ENCODE data around the gene ITSN1. TPM values are rescaled to one million over a fixed set of nuclear protein-coding genes. Genes with fewer than 3 reads are reported as not detected.

ITSN1 gene
- total and polyA plus RNA-seq, 3 donors from 2014 or later, result 20.0 to 56.6 (median 48.4) TPM

- peaks cover 7% of the 10 kb centered on the region for H3K4me1 ChIP-seq
- 92% methylated on average over 4 of the region's 4 CpGs for WGBS, 2 donors
- no peak overlapping the region for H3K27ac ChIP-seq
- TF ChIP-seq POLR2A (IDR thresholded peaks at IDR 0.05) (no peak), CTCF (IDR thresholded peaks at IDR 0.05) (no peak)
- no peak for DNase-seq
- no peaks in the 10 kb centered on the region for H3K9me3 ChIP-seq
- H3K27me3 ChIP-seq, result no peaks in the 10 kb centered on the region
- no peaks in the 10 kb centered on the region for H3K36me3 ChIP-seq (ENCODE audit: low read depth, missing control alignments)
- intact Hi-C loops (cut with DNase I; ENCODE audit: low total_unique reads), result no loop called here
- H3K4me3 ChIP-seq, result no peak overlapping the region
Measured at GRCh38 chr21:33645730-33646129, 3.4 kb downstream of the ITSN1 start.

GRCh38 chr21:33647587-33647986, 5.3 kb downstream of the ITSN1 start:
- no peak for DNase-seq
- TF ChIP-seq CTCF (IDR thresholded peaks at IDR 0.05) (no peak), POLR2A (IDR thresholded peaks at IDR 0.05) (no peak)
- Histone ChIP-seq H3K4me1 (peaks cover 7% of the 10 kb centered on the region), H3K9me3 (no peaks in the 10 kb centered on the region), H3K36me3 (ENCODE audit: low read depth, missing control alignments) (no peaks in the 10 kb centered on the region), H3K27ac (no peak overlapping the region), H3K27me3 (no peaks in the 10 kb centered on the region), H3K4me3 (no peak overlapping the region)
- 85 to 89% methylated on average over 3 of the region's 3 CpGs for WGBS, 2 donors
- intact Hi-C loops (cut with DNase I; ENCODE audit: low total_unique reads), result no loop called here

- H3K4me1 ChIP-seq, result peaks cover 7% of the 10 kb centered on the region
- no peak overlapping the region for H3K27ac ChIP-seq
- no peaks in the 10 kb centered on the region for H3K36me3 ChIP-seq (ENCODE audit: low read depth, missing control alignments)
- WGBS, 2 donors, result 93 to 100% methylated on average over 1 of the region's 1 CpG
- no peak overlapping the region for H3K4me3 ChIP-seq
- TF ChIP-seq POLR2A (IDR thresholded peaks at IDR 0.05) (no peak), CTCF (IDR thresholded peaks at IDR 0.05) (no peak)
- intact Hi-C loops (cut with DNase I; ENCODE audit: low total_unique reads), result no loop called here
- DNase-seq, result no peak
- H3K27me3 ChIP-seq, result no peaks in the 10 kb centered on the region
- H3K9me3 ChIP-seq, result no peaks in the 10 kb centered on the region
Measured at GRCh38 chr21:33648555-33648954, 6.3 kb downstream of the ITSN1 start.

GRCh38 chr21:33650230-33650629, 7.9 kb downstream of the ITSN1 start:
- DNase-seq, result no peak
- Histone ChIP-seq H3K36me3 (ENCODE audit: low read depth, missing control alignments) (no peaks in the 10 kb centered on the region), H3K27ac (no peak overlapping the region), H3K4me1 (no peaks in the 10 kb centered on the region), H3K27me3 (no peaks in the 10 kb centered on the region), H3K4me3 (no peak overlapping the region), H3K9me3 (no peaks in the 10 kb centered on the region)
- TF ChIP-seq CTCF (IDR thresholded peaks at IDR 0.05) (no peak), POLR2A (IDR thresholded peaks at IDR 0.05) (no peak)
- 69 to 73% methylated on average over 7 of the region's 7 CpGs for WGBS, 2 donors
- intact Hi-C loops (cut with DNase I; ENCODE audit: low total_unique reads), result no loop called here

GRCh38 chr21:33650929-33651509, 8.7 kb downstream of the ITSN1 start:
- no peak overlapping the region for H3K27ac ChIP-seq
- no peaks in the 10 kb centered on the region for H3K9me3 ChIP-seq
- no peaks in the 10 kb centered on the region for H3K36me3 ChIP-seq (ENCODE audit: low read depth, missing control alignments)
- no peaks in the 10 kb centered on the region for H3K27me3 ChIP-seq
- intact Hi-C loops (cut with DNase I; ENCODE audit: low total_unique reads), result no loop called here
- TF ChIP-seq CTCF (IDR thresholded peaks at IDR 0.05) (no peak), POLR2A (IDR thresholded peaks at IDR 0.05) (no peak)
- DNase-seq, result no peak
- no peak overlapping the region for H3K4me3 ChIP-seq
- H3K4me1 ChIP-seq, result no peaks in the 10 kb centered on the region
- 80 to 82% methylated on average over 7 of the region's 7 CpGs for WGBS, 2 donors
